ENCODE measurements around the gene PSENEN. TPM values are rescaled to one million over a fixed set of nuclear protein-coding genes. Genes with fewer than 3 reads are reported as not detected.

Gene PSENEN
- total RNA-seq, 4 donors from 2014 or later, result 8.3 to 48.2 (median 40.6) TPM

DNA sequence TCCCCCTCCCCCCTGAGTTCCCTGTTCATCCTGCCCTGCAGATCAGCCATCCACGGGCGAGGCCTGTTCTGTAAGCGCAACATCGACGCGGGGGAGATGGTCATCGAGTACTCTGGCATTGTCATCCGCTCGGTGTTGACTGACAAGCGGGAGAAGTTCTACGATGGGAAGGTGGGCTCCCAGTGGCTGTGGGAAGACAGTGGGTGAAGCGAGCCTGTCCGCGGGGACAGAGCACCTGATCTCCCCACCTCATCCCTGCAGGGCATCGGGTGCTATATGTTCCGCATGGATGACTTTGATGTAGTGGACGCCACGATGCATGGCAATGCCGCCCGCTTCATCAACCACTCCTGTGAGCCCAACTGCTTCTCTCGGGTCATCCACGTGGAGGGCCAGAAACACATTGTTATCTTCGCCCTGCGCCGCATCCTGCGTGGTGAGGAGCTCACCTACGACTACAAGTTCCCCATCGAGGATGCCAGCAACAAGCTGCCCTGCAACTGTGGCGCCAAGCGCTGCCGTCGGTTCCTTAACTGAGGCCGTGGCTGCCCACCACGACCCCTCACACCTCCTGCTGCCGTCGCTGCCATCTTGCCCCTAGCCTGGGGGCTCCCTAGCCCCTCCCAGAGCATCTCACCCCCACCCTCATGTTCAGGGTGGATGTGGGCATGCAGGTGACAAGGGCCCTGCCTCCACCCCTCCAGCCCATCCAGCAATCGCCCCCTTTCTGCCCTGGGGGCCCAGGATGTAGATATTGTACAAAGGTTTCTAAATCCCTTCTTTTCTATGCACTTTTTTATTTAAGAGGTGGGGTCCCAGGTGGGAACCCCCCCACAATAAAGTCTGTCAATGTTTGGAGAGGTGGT is 7.2 kb upstream of the PSENEN start:
- peaks cover 0 to 19% (median 6%) of the 10 kb centered on the region in 4 donors for H3K4me1 ChIP-seq
- no peak overlapping the region for H3K4me3 ChIP-seq
- H3K27me3 ChIP-seq, result no peaks in the 10 kb centered on the region
- TF ChIP-seq, protein P1, sequence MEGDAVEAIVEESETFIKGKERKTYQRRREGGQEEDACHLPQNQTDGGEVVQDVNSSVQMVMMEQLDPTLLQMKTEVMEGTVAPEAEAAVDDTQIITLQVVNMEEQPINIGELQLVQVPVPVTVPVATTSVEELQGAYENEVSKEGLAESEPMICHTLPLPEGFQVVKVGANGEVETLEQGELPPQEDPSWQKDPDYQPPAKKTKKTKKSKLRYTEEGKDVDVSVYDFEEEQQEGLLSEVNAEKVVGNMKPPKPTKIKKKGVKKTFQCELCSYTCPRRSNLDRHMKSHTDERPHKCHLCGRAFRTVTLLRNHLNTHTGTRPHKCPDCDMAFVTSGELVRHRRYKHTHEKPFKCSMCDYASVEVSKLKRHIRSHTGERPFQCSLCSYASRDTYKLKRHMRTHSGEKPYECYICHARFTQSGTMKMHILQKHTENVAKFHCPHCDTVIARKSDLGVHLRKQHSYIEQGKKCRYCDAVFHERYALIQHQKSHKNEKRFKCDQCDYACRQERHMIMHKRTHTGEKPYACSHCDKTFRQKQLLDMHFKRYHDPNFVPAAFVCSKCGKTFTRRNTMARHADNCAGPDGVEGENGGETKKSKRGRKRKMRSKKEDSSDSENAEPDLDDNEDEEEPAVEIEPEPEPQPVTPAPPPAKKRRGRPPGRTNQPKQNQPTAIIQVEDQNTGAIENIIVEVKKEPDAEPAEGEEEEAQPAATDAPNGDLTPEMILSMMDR (IDR thresholded peaks at IDR 0.05), result no peak
- no peak for TF ChIP-seq POLR2A (IDR thresholded peaks at IDR 0.05)
- H3K36me3 ChIP-seq, result peaks cover 0 to 64% (median 0%) of the 10 kb centered on the region in 3 donors
- no peak for DNase-seq
- no peak overlapping the region for H3K27ac ChIP-seq
- no peaks in the 10 kb centered on the region for H3K9me3 ChIP-seq

DNA sequence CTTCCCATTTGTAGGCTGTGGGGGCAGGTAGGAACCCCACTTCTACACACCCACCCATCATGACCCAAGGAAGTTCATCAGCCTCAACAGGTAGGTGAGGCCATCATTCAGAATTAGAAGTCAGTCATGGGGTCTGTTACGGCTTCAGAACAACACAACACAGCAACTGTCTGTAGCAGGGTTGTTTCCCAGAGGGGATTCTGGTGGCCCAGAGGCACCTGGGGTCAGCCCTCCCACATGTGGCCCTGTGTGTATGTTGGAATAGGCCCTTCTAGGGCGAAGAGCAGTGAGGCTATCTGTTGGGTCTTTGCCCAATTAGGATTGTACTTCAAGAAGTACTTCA is 6.6 kb upstream of the PSENEN start:
- Histone ChIP-seq H3K36me3 (peaks cover 0 to 58% (median 0%) of the 10 kb centered on the region in 3 donors), H3K4me1 (peaks cover 0 to 21% (median 7%) of the 10 kb centered on the region in 4 donors), H3K27ac (no peak overlapping the region), H3K4me3 (no peak overlapping the region), H3K9me3 (no peaks in the 10 kb centered on the region), H3K27me3 (no peaks in the 10 kb centered on the region)
- no peak for TF ChIP-seq POLR2A (IDR thresholded peaks at IDR 0.05)
- TF ChIP-seq, protein P1 (IDR thresholded peaks at IDR 0.05), result no peak
- DNase-seq, result no peak

DNA sequence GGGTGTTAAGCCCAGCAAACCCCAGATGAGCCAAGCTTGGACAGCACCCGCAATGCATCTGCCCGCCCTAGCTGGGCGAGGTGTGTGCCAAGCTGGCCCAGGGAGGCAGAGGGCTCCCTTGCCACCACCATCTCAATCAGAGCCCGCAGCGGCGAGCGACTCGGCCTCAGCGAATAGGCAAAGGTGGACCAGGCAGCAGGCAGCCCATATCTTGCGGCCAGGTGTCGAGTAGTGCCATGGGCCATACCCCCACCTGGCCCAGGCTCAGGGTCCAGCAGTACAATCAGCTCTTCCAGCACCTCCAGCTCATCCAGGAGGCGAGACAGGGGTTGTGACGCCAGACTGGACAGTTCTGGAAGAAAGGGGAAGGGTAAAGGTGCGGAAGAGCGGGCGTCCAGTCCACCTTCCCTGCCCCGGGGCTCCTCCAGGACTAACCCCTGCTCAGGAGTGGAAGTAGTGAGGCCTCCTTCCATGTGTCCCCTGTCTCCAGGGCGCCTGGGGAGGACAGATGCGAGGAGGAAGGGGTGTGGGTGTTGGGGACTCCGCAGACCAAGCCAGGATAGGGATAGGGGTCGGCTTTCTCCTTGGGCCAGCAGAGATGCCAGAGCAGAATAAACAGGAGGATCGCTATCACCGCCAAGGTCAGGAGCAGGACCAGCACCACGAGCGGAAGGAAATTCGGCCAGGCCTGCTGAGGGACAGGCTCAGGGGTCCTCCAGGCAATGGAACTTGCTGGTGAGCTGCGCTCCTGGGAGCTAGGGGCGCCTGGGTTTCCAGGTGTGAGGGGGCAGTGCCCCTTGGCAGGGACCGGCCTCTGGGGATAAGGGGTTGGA is 6.0 kb upstream of the PSENEN start:
- peaks cover 0 to 51% (median 0%) of the 10 kb centered on the region in 3 donors for H3K36me3 ChIP-seq

DNA sequence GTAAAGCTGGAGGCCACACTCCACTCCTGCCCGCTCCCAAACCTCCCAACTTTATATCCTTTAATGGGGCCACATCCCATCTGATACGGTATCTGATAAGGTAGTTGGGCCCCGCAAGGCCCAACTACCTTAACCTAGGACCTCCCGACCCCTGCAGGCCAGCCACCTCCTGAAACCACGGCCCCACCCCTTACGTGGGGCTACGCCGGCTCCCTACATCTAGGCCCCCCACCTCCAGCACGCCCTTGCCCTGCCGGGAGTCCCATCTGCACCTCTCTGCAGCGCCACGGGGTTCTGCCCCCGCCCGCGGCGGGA is 5.4 kb upstream of the PSENEN start:
- Histone ChIP-seq H3K4me1 (peaks cover 0 to 25% (median 11%) of the 10 kb centered on the region in 4 donors), H3K36me3 (peaks cover 0 to 45% (median 0%) of the 10 kb centered on the region in 3 donors), H3K27ac (peak overlapping the region; percentile 47 to 98 (median 80)), H3K4me3 (peak overlapping the region; percentile 53 to 78 (median 66)), H3K9me3 (no peaks in the 10 kb centered on the region), H3K27me3 (no peaks in the 10 kb centered on the region)
- TF ChIP-seq, protein P1 (IDR thresholded peaks at IDR 0.05), result no peak
- TF ChIP-seq POLR2A (IDR thresholded peaks at IDR 0.05), result no peak
- DNase-seq, result no peak

More for the DNA sequence above, 6.0 kb upstream of the PSENEN start:
- Histone ChIP-seq H3K4me3 (peak overlapping the region; percentile 53 to 78 (median 66)), H3K27me3 (no peaks in the 10 kb centered on the region), H3K27ac (peak overlapping the region; percentile 47 to 98 (median 80)), H3K9me3 (no peaks in the 10 kb centered on the region), H3K4me1 (peaks cover 0 to 25% (median 10%) of the 10 kb centered on the region in 4 donors)
- TF ChIP-seq, protein P1 (IDR thresholded peaks at IDR 0.05), result no peak
- no peak for TF ChIP-seq POLR2A (IDR thresholded peaks at IDR 0.05)
- no peak for DNase-seq

DNA sequence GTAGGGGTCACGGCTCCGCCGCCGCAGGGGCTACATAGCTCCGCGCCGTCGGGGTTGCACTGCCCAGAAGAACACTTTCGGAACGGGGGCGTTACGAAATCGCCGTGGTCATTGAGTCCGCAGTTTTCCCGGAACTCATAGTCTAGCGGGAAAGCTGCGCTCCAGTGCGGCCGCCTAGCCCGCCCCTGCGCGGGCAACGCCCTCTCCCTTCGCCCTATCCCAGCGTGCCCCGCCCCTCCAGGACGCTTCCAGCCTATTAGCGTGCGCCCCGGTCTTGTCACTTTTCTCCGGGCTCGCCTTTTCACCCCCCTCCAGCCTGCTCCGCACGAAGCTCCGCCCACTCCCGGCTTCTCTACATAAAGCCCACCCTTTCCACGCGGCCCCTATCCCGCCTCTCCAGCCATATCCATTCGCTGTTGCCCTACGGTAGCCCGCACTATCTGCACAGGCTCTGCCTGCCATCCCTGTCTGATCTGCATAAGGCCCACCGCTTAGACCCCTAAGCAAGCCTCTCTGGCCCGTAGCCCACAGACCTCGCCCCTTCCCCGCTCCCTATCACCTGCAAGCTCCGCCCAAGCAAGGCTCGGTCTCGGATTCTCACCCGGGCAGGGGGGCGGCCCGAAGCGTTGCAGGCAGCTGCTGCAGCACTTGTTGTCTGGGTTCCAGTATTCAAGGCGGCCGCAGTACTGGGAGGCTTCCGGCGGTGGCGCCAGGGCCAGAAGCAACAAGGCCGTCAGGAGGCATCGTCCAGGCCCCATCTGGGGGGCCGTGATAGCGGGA is 4.8 kb upstream of the PSENEN start:
- H3K4me3 ChIP-seq, result peak overlapping the region; percentile 53 to 78 (median 66)
- H3K27me3 ChIP-seq, result no peaks in the 10 kb centered on the region
- TF ChIP-seq POLR2A (IDR thresholded peaks at IDR 0.05), result peak; percentile 13 to 30
- TF ChIP-seq, protein P1 (IDR thresholded peaks at IDR 0.05), result peak in 2 of 6 experiments; percentile 18 to 30
- peaks cover 0 to 40% (median 0%) of the 10 kb centered on the region in 3 donors for H3K36me3 ChIP-seq
- DNase-seq, result peak; percentile 98 to 100 (median 99)
- H3K9me3 ChIP-seq, result no peaks in the 10 kb centered on the region
- H3K27ac ChIP-seq, result peak overlapping the region; percentile 85 to 98 (median 90)
- H3K4me1 ChIP-seq, result peaks cover 0 to 26% (median 11%) of the 10 kb centered on the region in 4 donors

All from Peyer's patch (tissue), 4 donors.